GM12801 (cell line): ENCODE data around the gene GSG1L.

Source experiments
- TF ChIP-seq, protein P1 (sequence below): IDR thresholded peaks from one replicate; pipeline ENCODE4 v1.5.1; 2011; ENCODE audit warnings: control low read depth; ENCODE audit not compliant: insufficient read length; ENCODE audit errors: extremely low read depth

GSG1L gene

DNA sequence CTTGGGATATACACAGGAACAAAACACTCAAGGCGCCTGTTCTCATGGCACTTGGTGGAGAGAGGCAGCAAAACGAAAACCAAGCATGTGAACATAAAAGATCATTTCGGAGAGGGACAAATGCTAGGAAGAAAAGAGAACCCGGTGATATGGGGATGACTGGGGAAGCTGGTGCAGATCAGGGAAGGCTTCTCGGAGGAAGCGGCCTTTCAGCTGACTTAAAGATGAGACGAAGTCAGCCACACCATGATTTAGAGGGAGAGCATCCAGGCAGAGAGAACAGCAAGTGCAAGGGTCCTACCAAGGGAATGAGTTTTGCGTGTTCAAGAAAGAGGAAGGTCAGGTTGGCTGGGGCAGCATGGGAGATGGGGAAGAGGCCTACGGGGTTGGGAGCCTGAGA is 262.7 kb downstream of the GSG1L start:
- TF ChIP-seq, protein P1, sequence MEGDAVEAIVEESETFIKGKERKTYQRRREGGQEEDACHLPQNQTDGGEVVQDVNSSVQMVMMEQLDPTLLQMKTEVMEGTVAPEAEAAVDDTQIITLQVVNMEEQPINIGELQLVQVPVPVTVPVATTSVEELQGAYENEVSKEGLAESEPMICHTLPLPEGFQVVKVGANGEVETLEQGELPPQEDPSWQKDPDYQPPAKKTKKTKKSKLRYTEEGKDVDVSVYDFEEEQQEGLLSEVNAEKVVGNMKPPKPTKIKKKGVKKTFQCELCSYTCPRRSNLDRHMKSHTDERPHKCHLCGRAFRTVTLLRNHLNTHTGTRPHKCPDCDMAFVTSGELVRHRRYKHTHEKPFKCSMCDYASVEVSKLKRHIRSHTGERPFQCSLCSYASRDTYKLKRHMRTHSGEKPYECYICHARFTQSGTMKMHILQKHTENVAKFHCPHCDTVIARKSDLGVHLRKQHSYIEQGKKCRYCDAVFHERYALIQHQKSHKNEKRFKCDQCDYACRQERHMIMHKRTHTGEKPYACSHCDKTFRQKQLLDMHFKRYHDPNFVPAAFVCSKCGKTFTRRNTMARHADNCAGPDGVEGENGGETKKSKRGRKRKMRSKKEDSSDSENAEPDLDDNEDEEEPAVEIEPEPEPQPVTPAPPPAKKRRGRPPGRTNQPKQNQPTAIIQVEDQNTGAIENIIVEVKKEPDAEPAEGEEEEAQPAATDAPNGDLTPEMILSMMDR = no peak

DNA sequence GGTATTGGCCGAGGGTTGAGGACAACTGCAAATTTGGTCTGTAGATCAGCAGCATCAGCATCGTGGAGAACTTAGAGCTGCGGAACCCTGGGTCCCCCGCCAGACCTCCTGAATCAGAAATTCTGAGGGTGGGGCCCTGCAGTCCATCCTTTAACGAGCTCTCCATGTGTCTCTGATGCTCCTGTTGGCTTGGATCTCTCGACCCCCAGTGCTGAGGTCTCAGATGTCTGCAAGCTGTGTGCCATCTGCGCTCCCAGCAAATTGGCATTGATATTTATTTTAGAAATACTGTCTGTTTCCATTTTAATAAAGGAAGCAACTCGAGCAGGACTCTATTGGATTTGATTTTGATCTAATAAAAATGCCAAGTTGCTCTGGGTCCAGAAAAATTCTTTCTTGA is 263.6 kb downstream of the GSG1L start:
- TF ChIP-seq, protein P1 = no peak

DNA sequence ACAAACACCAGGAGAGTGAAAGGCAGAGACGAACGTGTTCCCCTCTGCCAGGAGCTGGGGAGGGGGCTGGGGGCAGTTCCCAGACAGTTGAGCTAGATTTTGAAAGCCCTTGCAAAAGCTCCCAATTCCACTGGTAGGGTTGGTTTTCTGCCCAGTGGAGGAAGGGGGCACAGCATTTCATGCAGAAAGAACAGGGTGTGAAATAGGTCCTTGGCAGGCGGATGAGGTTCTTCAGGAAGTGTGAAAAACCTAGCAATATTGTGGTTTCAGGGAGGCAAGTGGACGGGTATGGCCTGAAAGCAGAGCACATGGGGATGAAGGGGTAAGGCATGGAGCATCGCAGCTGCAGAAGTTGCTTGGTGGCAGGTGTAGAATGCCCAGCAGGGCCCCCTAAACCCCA is 265.3 kb downstream of the GSG1L start:
- TF ChIP-seq, protein P1 = no peak

DNA sequence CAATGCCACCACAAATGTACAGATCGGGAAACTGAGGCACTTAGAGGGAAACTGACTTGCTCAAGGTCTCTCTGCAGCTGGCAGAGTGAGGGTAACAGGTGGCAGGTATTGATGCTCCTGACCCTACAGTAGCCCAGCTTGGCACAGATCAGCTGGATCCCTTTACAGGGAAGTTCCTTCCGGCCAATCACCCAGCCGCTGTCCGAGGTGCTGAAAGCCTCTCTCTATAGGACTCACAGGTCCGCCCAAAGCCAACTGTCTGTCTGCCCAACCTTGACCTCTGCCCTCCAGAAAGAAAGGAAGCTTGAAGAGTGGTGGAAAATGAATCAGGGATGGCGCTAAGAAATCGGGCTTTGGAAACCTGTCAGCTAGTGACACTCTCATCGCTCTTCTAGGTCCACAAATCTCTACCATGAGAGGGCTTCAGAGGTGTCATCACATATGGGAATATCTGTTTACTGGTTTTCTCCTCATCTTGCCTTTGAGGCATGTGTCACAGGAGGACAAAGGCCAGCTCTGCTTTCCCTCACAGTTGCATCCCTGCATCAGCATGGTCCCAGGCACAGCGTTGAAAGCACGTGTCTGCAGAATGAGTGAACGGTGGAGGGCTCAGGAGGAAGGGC is 267.4 kb downstream of the GSG1L start:
- TF ChIP-seq, protein P1 = no peak

GRCh38 chr16:27793249-27793622 is 270.3 kb downstream of the GSG1L start:
- TF ChIP-seq, protein P1 = no peak

- TF ChIP-seq, protein P1 = no peak
Observed at GRCh38 chr16:27792486-27793248, 270.8 kb downstream of the GSG1L start.

DNA sequence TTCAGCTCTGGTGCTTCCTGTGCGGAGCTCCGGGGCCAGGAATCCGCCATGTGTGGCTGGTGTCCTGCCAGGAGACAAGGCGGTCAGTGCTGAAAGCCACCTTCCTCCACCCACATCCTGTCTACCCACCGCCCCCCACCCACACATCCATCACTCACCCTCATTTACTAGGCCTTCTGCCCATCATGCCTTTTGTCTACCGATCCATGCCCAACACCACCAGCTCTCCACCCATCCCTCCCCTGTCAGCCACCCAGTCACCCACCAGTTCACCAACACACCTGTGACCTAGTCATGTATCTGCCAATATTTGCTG is 272.2 kb downstream of the GSG1L start:
- TF ChIP-seq, protein P1 = no peak
